H54 (cell line): ENCODE measurements around the gene MICAL3.

Source experiments
- DNase-seq: peaks from one replicate; pipeline ENCODE4 v3.0.0; 2011; ENCODE audit warnings: low spot score, mixed read lengths; ENCODE audit not compliant: insufficient read length
- FAIRE-seq: peaks from 3 replicates; lab custom pipeline; 2011; peaks lifted over from hg19 to GRCh38; lab: Jason Lieb, UNC
- POLR2A ChIP-seq: IDR thresholded peaks from 2 replicates; pipeline ENCODE4 v1.6.1; 2011; ENCODE audit warnings: low read depth, mild to moderate bottlenecking, low read length

MICAL3 gene

GRCh38 chr22:17861909-17862308 lies 162.5 kb downstream of the MICAL3 start:
- DNase-seq (no peak), FAIRE-seq (no peak)
- no peak for TF ChIP-seq POLR2A

- no peak for DNase-seq
- TF ChIP-seq POLR2A, result no peak
- no peak for FAIRE-seq
Observed at GRCh38 chr22:17860220-17860965, 164.0 kb downstream of the MICAL3 start.

- FAIRE-seq, result no peak
- DNase-seq, result no peak
- TF ChIP-seq POLR2A, result no peak
Observed at GRCh38 chr22:17858033-17858432, 166.3 kb downstream of the MICAL3 start.

- no peak for TF ChIP-seq POLR2A
- DNase-seq (no peak), FAIRE-seq (no peak)
Observed at GRCh38 chr22:17855572-17856290, 168.6 kb downstream of the MICAL3 start.

GRCh38 chr22:17853073-17853472 lies 171.3 kb downstream of the MICAL3 start:
- no peak for FAIRE-seq
- DNase-seq, result no peak
- TF ChIP-seq POLR2A, result no peak

- DNase-seq, result no peak
- no peak for FAIRE-seq
- TF ChIP-seq POLR2A, result no peak
Observed at GRCh38 chr22:17851759-17852158, 172.6 kb downstream of the MICAL3 start.

GRCh38 chr22:17847360-17848078 lies 176.8 kb downstream of the MICAL3 start:
- FAIRE-seq (no peak), DNase-seq (no peak)
- no peak for TF ChIP-seq POLR2A

- FAIRE-seq, result no peak
- no peak for TF ChIP-seq POLR2A
Observed at GRCh38 chr22:17846326-17846992, 177.9 kb downstream of the MICAL3 start.

GRCh38 chr22:17845790-17846189 lies 178.6 kb downstream of the MICAL3 start:
- DNase-seq, result no peak
- no peak for TF ChIP-seq POLR2A
- FAIRE-seq, result no peak

More at GRCh38 chr22:17846326-17846992, 177.9 kb downstream of the MICAL3 start:
- DNase-seq, result no peak

- FAIRE-seq (no peak), DNase-seq (no peak)
- no peak for TF ChIP-seq POLR2A
Observed at GRCh38 chr22:17845327-17845726, 179.0 kb downstream of the MICAL3 start.

- TF ChIP-seq POLR2A, result no peak
- DNase-seq, result no peak
- no peak for FAIRE-seq
Observed at GRCh38 chr22:17844150-17844549, 180.2 kb downstream of the MICAL3 start.

GRCh38 chr22:17842386-17842785 lies 182.0 kb downstream of the MICAL3 start:
- no peak for TF ChIP-seq POLR2A
- FAIRE-seq (no peak), DNase-seq (no peak)

GRCh38 chr22:17841836-17842235 lies 182.5 kb downstream of the MICAL3 start:
- FAIRE-seq, result no peak
- no peak for TF ChIP-seq POLR2A

More at GRCh38 chr22:17841836-17842235, 182.5 kb downstream of the MICAL3 start:
- DNase-seq, result no peak
